Bronchial epithelial cell (primary cell): Measurements from ENCODE around the gene ARHGAP10. TPM values are rescaled to one million over a fixed set of nuclear protein-coding genes. Genes with fewer than 3 reads are reported as not detected.

ENCODE experiments used
- DNase-seq: peaks from one replicate; pipeline ENCODE4 v3.0.0-alpha.2; 2010; ENCODE audit warnings: low read depth
- FAIRE-seq: peaks from 2 replicates; lab custom pipeline; 2011; peaks lifted over from hg19 to GRCh38; lab: Jason Lieb, UNC
- H3K27me3 ChIP-seq: 2 replicates; pipeline ENCODE4 v1.5.1; 2011; ENCODE audit warnings: low read length; ENCODE audit not compliant: control insufficient read depth, insufficient read depth
- H3K36me3 ChIP-seq: 2 replicates; pipeline ENCODE4 v1.5.1; 2011; ENCODE audit warnings: low read length; ENCODE audit not compliant: control insufficient read depth, insufficient read depth
- H3K4me3 ChIP-seq: 2 replicates; pipeline ENCODE4 v1.5.1; 2011; ENCODE audit warnings: mild to moderate bottlenecking, low read depth, low read length, control low read depth
- total RNA-seq: library from RNA; depleted of rRNA; stranded (reverse); fragments of >200 nt; gene quantifications from 2 replicates; pipeline ENCODE4 v1.2.1, GENCODE V29; 2014
- TF ChIP-seq, protein P1 (sequence below): IDR thresholded peaks from 2 replicates; pipeline ENCODE4 v1.5.1; 2011; ENCODE audit warnings: mild to moderate bottlenecking, moderate library complexity, low read length, control low read depth, inconsistent platforms; ENCODE audit not compliant: insufficient read depth, severe bottlenecking

The ARHGAP10 gene
- total RNA-seq, 1 donor from 2014 or later = 8.4 TPM

DNA sequence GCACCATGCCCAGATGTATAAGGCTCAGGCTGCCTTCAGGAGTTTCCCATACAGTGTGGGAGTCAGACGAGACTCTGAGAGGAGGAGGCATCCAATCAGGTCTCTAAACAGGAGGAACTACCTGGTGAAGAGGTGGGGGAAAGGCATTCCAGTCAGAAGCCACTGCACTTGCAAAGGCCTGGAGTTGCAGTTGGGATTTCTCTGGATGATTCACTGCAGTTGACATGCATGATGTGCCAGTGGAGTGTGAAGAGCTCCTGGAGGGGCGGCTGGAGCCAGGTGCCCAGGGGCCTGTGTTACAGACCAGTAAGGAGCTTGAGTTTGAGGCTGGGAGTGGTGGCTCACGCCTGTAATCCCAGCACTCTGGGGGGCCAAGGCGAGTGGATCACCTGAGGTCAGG is 339.1 kb downstream of the ARHGAP10 start:
- H3K36me3 ChIP-seq = peaks cover 6% of the 10 kb centered on the region
- H3K4me3 ChIP-seq = no peak overlapping the region
- TF ChIP-seq, protein P1, sequence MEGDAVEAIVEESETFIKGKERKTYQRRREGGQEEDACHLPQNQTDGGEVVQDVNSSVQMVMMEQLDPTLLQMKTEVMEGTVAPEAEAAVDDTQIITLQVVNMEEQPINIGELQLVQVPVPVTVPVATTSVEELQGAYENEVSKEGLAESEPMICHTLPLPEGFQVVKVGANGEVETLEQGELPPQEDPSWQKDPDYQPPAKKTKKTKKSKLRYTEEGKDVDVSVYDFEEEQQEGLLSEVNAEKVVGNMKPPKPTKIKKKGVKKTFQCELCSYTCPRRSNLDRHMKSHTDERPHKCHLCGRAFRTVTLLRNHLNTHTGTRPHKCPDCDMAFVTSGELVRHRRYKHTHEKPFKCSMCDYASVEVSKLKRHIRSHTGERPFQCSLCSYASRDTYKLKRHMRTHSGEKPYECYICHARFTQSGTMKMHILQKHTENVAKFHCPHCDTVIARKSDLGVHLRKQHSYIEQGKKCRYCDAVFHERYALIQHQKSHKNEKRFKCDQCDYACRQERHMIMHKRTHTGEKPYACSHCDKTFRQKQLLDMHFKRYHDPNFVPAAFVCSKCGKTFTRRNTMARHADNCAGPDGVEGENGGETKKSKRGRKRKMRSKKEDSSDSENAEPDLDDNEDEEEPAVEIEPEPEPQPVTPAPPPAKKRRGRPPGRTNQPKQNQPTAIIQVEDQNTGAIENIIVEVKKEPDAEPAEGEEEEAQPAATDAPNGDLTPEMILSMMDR = no peak
- no peak for DNase-seq
- no peaks in the 10 kb centered on the region for H3K27me3 ChIP-seq
- FAIRE-seq = no peak

DNA sequence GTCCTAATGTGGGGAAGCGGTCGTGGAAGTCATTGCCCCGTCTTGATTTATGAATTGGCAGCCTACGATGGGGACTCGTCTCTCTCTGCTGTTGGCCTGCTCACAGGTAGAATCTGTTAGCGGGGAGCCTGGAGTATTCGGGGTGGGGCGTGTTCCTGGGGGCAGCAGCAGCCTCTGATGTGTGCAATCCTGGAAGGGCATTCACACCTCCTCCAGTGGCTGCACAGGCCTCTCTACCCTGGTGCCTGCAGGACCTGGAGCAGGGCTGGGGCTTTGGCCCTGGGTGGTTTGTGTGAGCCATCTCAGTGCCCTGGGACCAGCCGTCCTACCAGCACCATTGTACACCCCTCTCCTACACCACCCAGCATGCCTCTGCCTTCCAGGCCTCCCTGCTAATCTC is 340.9 kb downstream of the ARHGAP10 start:
- Histone ChIP-seq H3K27me3 (no peaks in the 10 kb centered on the region), H3K36me3 (peaks cover 6% of the 10 kb centered on the region)
- FAIRE-seq = no peak

GRCh38 chr4:148073349-148073748 is 341.5 kb downstream of the ARHGAP10 start:
- TF ChIP-seq, protein P1 = no peak
- FAIRE-seq = no peak
- peaks cover 6% of the 10 kb centered on the region for H3K36me3 ChIP-seq
- no peak overlapping the region for H3K4me3 ChIP-seq
- DNase-seq = no peak
- H3K27me3 ChIP-seq = no peaks in the 10 kb centered on the region

More for the DNA sequence above, 340.9 kb downstream of the ARHGAP10 start:
- no peak overlapping the region for H3K4me3 ChIP-seq
- DNase-seq = no peak
- TF ChIP-seq, protein P1 = no peak

- Histone ChIP-seq H3K4me3 (no peak overlapping the region), H3K36me3 (peaks cover 6% of the 10 kb centered on the region), H3K27me3 (no peaks in the 10 kb centered on the region)
- FAIRE-seq (peak; percentile 79), DNase-seq (no peak)
- TF ChIP-seq, protein P1 = no peak
Observed at GRCh38 chr4:148074462-148074861, 342.6 kb downstream of the ARHGAP10 start.

DNA sequence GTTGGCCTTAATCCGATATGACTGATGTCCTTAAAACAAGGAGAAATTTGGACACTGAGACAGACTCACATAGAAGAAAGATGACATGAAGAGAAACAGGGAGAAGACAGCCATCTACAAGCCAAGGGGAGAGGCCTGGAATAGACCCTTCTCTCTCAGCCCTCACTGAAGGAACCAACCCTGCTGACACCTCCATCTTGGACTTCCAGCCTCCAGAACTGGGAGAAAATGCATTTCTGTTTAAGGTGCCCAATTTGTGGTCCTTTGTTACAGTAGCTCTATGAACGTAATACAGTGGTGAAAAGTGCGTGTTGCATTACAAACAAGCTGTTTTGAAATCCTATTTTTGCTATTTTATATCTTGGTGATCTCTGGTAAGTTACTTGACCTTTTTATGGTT is 343.6 kb downstream of the ARHGAP10 start:
- FAIRE-seq (peak; percentile 62), DNase-seq (no peak)
- Histone ChIP-seq H3K4me3 (no peak overlapping the region), H3K27me3 (no peaks in the 10 kb centered on the region), H3K36me3 (peaks cover 6% of the 10 kb centered on the region)
- TF ChIP-seq, protein P1 = no peak

- Histone ChIP-seq H3K36me3 (peaks cover 6% of the 10 kb centered on the region), H3K4me3 (no peak overlapping the region), H3K27me3 (no peaks in the 10 kb centered on the region)
- peak; percentile 47 for FAIRE-seq
- no peak for DNase-seq
- TF ChIP-seq, protein P1 = no peak
Observed at GRCh38 chr4:148076964-148077363, 345.1 kb downstream of the ARHGAP10 start.
